GM12865 (cell line): ENCODE results near the gene MCHR1.
"Not testable (repeated sequence)": the region's sequence is repeated elsewhere in the genome, so short reads cannot be mapped to it uniquely, and the experiment has no call there.

ENCODE experiments used
- DNase-seq: peaks from one replicate; pipeline ENCODE4 v3.0.0; 2010; ENCODE audit warnings: low read depth
- H3K4me3 ChIP-seq: 2 replicates; pipeline ENCODE4 v1.5.1; 2011; ENCODE audit warnings: mild to moderate bottlenecking, low read depth, low read length, control low read depth
- CTCF ChIP-seq: IDR thresholded peaks from 2 replicates; pipeline ENCODE4 v1.5.1; 2011; ENCODE audit warnings: low read length, control low read depth, low read depth, inconsistent platforms; ENCODE audit not compliant: insufficient read depth; ENCODE audit errors: missing control alignments

Gene MCHR1

GRCh38 chr22:40709752-40710413, 30.6 kb downstream of the MCHR1 start:
- no peak overlapping the region for H3K4me3 ChIP-seq
- DNase-seq, result no peak
- TF ChIP-seq CTCF, result no peak

GRCh38 chr22:40712311-40712710, 33.0 kb downstream of the MCHR1 start:
- TF ChIP-seq CTCF, result no peak
- H3K4me3 ChIP-seq, result no peak overlapping the region
- DNase-seq, result no peak

- no peak for DNase-seq
- no peak overlapping the region for H3K4me3 ChIP-seq
- no peak for TF ChIP-seq CTCF
Observed at GRCh38 chr22:40714499-40715337, 35.4 kb downstream of the MCHR1 start.

GRCh38 chr22:40716116-40716515, 36.8 kb downstream of the MCHR1 start:
- no peak for DNase-seq
- no peak for TF ChIP-seq CTCF
- H3K4me3 ChIP-seq, result no peak overlapping the region

- DNase-seq, result not testable (repeated sequence)
Observed at GRCh38 chr22:40717657-40718056, 38.4 kb downstream of the MCHR1 start.

GRCh38 chr22:40718250-40719204, 39.2 kb downstream of the MCHR1 start:
- TF ChIP-seq CTCF, result no peak
- no peak overlapping the region for H3K4me3 ChIP-seq
- DNase-seq, result peak; percentile 4

More at GRCh38 chr22:40717657-40718056, 38.4 kb downstream of the MCHR1 start:
- H3K4me3 ChIP-seq, result not testable (repeated sequence)

- no peak for TF ChIP-seq CTCF
- no peak for DNase-seq
- no peak overlapping the region for H3K4me3 ChIP-seq
Observed at GRCh38 chr22:40719599-40719998, 40.3 kb downstream of the MCHR1 start.

- H3K4me3 ChIP-seq, DNase-seq: not testable (repeated sequence)
Observed at GRCh38 chr22:40720156-40720537, 40.9 kb downstream of the MCHR1 start.
